Mesothelial cell of epicardium (in vitro differentiated cells): ENCODE results near the gene NTRK3. TPM values are rescaled to one million over a fixed set of nuclear protein-coding genes. Genes with fewer than 3 reads are reported as not detected.
"Not testable (repeated sequence)": the region's sequence is repeated elsewhere in the genome, so short reads cannot be mapped to it uniquely, and the experiment has no call there.

Source experiments
- DNase-seq, 2 experiments: peaks; one replicate each; pipeline ENCODE4 v3.0.0; 2021; ENCODE audit warnings: low spot score in 2 of 2; ENCODE audit not compliant: unreplicated experiment in 2 of 2
- H3K27ac Mint-ChIP-seq: 2 replicates; pipeline ENCODE4 v1.8.0; 2021; ENCODE audit warnings: mixed read lengths
- H3K27me3 Mint-ChIP-seq: 2 replicates; pipeline ENCODE4 v1.8.0; 2021; ENCODE audit warnings: low read depth, mixed read lengths
- H3K36me3 Mint-ChIP-seq: 2 replicates; pipeline ENCODE4 v1.8.0; 2021; ENCODE audit warnings: mixed read lengths
- H3K4me1 Mint-ChIP-seq: 2 replicates; pipeline ENCODE4 v1.8.0; 2021; ENCODE audit warnings: mixed read lengths
- H3K4me3 Mint-ChIP-seq: 2 replicates; pipeline ENCODE4 v1.8.0; 2021; ENCODE audit warnings: mild to moderate bottlenecking, moderate library complexity, mixed read lengths
- H3K9me3 Mint-ChIP-seq: 2 replicates; pipeline ENCODE4 v1.8.0; 2021; ENCODE audit warnings: mixed read lengths
- CTCF ChIP-seq: fragments of 200-600 bp; sonication (generic); IDR thresholded peaks from one replicate; pipeline ENCODE4 v1.5.0; 2021; ENCODE audit warnings: antibody characterized with exemption; ENCODE audit not compliant: unreplicated experiment
- total RNA-seq: library from RNA; stranded (reverse); gene quantifications from 3 replicates; pipeline ENCODE4 v1.2.1, GENCODE V29; 2021

Gene NTRK3
- total RNA-seq, 1 donor from 2014 or later = 2.1 TPM

- H3K4me3 Mint-ChIP-seq = no peak overlapping the region
- no peaks in the 10 kb centered on the region for H3K9me3 Mint-ChIP-seq
- no peak overlapping the region for H3K27ac Mint-ChIP-seq
Measured at GRCh38 chr15:88035381-88035780, 221.2 kb downstream of the NTRK3 start.

GRCh38 chr15:88033421-88033820 lies 223.1 kb downstream of the NTRK3 start:
- H3K27ac Mint-ChIP-seq, H3K4me3 Mint-ChIP-seq, H3K4me1 Mint-ChIP-seq, DNase-seq, H3K36me3 Mint-ChIP-seq, H3K9me3 Mint-ChIP-seq: not testable (repeated sequence)
- H3K27me3 Mint-ChIP-seq = peaks cover 46% of the 10 kb centered on the region

More at GRCh38 chr15:88035381-88035780, 221.2 kb downstream of the NTRK3 start:
- H3K4me1 Mint-ChIP-seq = peaks cover 5% of the 10 kb centered on the region
- no peaks in the 10 kb centered on the region for H3K36me3 Mint-ChIP-seq
- H3K27me3 Mint-ChIP-seq = peaks cover 58% of the 10 kb centered on the region
- no peak for TF ChIP-seq CTCF
- no peak for DNase-seq

GRCh38 chr15:88032787-88033186 lies 223.8 kb downstream of the NTRK3 start:
- H3K27ac Mint-ChIP-seq = no peak overlapping the region

GRCh38 chr15:88031461-88031860 lies 225.1 kb downstream of the NTRK3 start:
- H3K4me1 Mint-ChIP-seq = peaks cover 2% of the 10 kb centered on the region
- no peaks in the 10 kb centered on the region for H3K36me3 Mint-ChIP-seq
- no peak overlapping the region for H3K4me3 Mint-ChIP-seq

More at GRCh38 chr15:88032787-88033186, 223.8 kb downstream of the NTRK3 start:
- no peak overlapping the region for H3K4me3 Mint-ChIP-seq
- no peaks in the 10 kb centered on the region for H3K36me3 Mint-ChIP-seq
- no peak for TF ChIP-seq CTCF
- no peaks in the 10 kb centered on the region for H3K9me3 Mint-ChIP-seq
- H3K4me1 Mint-ChIP-seq = peaks cover 5% of the 10 kb centered on the region
- H3K27me3 Mint-ChIP-seq = peaks cover 44% of the 10 kb centered on the region
- no peak for DNase-seq

GRCh38 chr15:88029696-88030095 lies 226.8 kb downstream of the NTRK3 start:
- Mint-ChIP-seq H3K36me3 (no peaks in the 10 kb centered on the region), H3K9me3 (peaks cover 3% of the 10 kb centered on the region), H3K4me1 (no peaks in the 10 kb centered on the region), H3K27ac (no peak overlapping the region), H3K27me3 (peaks cover 22% of the 10 kb centered on the region), H3K4me3 (no peak overlapping the region)
- TF ChIP-seq CTCF = no peak
- DNase-seq = no peak

More at GRCh38 chr15:88031461-88031860, 225.1 kb downstream of the NTRK3 start:
- H3K27ac Mint-ChIP-seq = no peak overlapping the region
- TF ChIP-seq CTCF = no peak
- no peaks in the 10 kb centered on the region for H3K9me3 Mint-ChIP-seq
- H3K27me3 Mint-ChIP-seq = peaks cover 35% of the 10 kb centered on the region
- DNase-seq = no peak

- Mint-ChIP-seq H3K36me3 (no peaks in the 10 kb centered on the region), H3K4me3 (no peak overlapping the region), H3K27ac (no peak overlapping the region), H3K4me1 (no peaks in the 10 kb centered on the region), H3K9me3 (peaks cover 3% of the 10 kb centered on the region), H3K27me3 (peaks cover 18% of the 10 kb centered on the region)
- TF ChIP-seq CTCF = no peak
- no peak for DNase-seq
Measured at GRCh38 chr15:88028024-88028423, 228.5 kb downstream of the NTRK3 start.
